ENCODE results near the gene DNAI1.

DNAI1 gene

DNA sequence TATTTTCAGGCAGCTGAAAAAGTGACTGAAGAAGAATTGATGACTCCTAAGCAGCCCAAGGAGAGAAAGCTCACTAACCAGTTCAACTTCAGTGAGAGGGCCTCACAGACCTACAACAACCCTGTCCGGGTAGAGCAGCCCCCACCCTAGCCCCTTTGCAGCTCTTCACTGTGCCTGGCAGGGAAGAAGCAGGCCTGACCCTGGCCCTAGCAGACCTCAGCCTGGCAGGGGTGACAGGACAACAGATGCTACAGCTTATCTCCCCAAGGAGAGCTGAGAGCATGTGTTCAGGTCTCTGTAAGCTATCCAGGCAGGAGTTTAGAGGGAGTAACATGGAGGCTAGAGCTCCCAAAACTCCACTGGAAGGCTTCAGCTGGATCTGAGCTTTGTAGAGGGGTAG is 31.8 kb downstream of the DNAI1 start:
- DNase-seq (ENCODE audit: low read depth in 2 of 2) = no peak

GRCh38 chr9:34490760-34491159 is 32.2 kb downstream of the DNAI1 start:
- DNase-seq (ENCODE audit: low read depth in 2 of 2) = no peak

DNA sequence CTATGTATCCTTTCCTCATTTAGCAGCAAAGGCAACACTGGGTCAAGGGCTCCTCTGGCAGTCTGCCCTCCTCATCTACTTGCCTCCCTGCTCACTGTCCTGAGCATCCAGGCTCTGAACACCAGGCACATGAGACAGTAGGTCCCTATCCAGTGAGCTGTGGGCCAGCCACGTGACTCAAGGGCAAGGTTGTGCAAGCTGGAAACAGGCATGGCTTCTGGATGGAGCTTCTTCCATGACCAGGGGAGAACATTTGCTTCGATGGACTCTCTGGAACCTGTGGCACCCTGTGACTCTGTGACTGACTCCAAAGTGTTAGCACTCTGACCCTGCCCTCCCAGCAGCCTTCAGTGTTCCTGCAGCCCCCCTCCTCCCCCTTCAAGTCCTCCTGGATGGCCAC is 33.0 kb downstream of the DNAI1 start:
- DNase-seq (ENCODE audit: low read depth in 2 of 2) = no peak

DNA sequence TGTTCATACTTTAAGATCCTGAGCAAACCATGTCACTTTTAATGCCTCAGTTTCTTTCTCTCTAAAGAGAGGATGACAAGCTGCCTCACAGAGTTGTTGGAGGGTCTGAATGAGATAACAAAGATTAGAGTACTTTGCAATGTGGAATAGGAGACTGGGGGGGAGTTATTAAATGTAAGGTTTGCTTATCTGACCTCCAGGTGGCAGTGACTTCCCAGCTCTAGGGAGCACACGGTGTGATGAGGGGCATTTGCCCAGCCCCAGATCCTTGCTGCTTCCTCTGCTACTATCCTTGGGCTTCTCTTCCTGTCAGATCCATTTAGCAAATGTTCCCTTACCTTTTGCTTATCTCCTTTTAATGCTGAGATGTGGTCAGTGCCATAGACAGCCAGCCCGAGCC is 33.4 kb downstream of the DNAI1 start:
- DNase-seq (ENCODE audit: low read depth in 2 of 2) = no peak

GRCh38 chr9:34493972-34494535 is 35.4 kb downstream of the DNAI1 start:
- no peak for DNase-seq (ENCODE audit: low read depth in 2 of 2)

- no peak for DNase-seq (ENCODE audit: low read depth in 2 of 2)
Observed at GRCh38 chr9:34496149-34496712, 37.6 kb downstream of the DNAI1 start.

DNA sequence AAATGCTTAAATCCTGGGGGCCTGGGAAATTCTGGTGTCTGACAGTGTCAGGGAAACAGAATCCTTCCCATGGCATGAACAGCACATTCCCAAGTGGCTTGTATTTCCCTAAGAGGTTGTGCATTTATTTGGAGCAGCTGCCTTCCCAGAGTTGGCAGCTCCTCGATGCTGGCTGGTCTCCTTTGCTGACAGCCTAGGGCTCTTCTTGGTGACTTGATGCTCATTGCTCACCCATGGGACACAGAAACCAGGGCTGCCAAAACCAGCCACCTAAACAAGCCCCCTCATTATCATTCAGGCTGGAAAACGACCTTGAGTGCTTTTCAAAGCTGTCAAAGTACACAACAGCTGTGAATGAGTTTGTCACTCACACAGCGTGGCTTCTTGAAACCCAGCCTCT is 39.9 kb downstream of the DNAI1 start:
- DNase-seq (ENCODE audit: low read depth in 2 of 2) = no peak

GRCh38 chr9:34499076-34499475 is 40.5 kb downstream of the DNAI1 start:
- DNase-seq (ENCODE audit: low read depth in 2 of 2) = no peak

DNA sequence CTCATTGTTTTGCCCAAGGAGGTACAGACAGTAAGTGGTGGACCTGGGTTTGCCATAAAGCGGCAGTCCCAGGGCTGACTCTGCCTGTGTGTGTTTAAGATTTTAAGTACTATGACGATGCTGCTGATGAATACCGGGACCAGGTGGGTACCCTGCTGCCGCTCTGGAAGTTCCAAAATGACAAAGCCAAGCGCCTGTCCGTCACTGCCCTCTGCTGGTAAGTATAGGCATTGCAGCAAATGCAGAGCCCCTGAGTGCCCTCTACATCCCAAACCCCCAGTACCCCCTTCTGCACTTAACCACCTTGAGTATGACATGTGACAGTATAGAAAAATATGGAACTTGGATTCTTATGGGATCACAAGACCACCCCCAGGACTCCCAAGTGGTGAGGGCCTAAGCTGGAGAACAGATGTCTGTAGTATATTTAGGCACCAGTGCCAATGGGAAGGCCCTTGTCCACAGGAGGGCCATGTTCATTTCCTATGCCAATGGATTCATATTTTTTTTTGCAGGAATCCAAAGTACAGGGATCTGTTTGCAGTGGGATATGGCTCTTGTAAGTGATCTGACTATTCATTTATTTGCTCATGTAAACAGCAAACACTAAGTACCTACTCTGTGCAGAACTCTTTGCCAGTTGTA is 42.1 kb downstream of the DNAI1 start:
- no peak for DNase-seq (ENCODE audit: low read depth in 2 of 2)

DNA sequence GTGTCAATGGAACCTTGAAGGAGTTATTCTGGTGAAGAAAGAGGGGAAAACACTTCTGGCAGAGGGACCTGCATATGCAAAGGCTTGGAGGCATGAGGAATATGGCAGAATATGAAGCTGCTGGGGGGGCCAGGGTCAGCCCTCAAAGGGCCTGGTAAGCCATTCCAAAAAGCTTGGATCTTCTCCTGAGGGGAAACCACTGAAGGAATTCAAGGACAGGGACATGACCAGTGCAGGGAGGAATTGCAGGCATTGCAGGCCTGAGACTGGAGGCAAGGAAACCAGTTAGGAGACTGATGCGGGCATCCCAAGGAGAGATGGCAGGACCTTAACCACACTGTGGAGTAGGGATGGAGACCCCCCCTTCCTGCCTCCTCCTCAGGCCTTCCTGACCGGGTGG is 42.8 kb downstream of the DNAI1 start:
- DNase-seq (ENCODE audit: low read depth in 2 of 2) = no peak

GRCh38 chr9:34501889-34502425 is 43.4 kb downstream of the DNAI1 start:
- no peak for DNase-seq (ENCODE audit: low read depth in 2 of 2)

DNA sequence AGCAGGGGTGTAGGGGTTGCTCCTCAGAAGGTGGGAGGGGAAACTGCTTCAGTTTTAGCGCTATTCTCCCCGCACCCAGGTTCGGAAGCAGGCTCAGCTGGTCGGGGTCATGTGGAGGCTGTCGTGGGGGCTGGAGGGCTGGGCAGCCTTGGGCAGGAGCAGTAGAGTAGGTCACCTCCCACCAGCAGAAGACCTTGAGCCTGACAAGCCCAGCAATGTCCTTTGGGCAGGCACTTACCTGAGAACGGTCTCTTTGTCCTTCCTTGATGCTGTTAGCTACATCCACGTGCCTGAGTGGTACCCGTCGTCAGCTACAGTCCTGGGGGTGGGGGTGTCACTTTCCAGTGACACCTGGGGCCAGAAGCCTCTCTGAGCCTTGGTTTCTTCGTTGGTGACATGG is 43.9 kb downstream of the DNAI1 start:
- no peak for DNase-seq (ENCODE audit: low read depth in 2 of 2)

DNA sequence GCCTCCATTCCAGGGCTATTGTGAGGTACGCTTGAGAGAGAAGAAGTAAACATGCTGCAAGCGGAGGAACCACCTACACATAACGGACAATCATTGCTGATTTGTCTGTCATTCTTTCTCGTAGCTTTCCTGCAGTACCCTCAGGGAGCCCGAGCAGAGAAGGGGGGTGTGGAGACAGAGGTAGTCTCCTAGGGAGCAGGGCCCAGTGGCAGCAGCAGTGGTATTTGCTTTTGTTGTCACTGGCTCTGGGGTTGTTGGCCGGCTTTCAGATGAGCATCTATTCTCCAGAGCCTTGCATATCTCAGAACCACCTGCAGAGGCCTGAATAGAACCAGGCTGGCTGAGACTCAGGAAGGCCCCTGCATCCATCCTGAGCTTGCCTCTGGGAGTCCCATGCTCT is 44.3 kb downstream of the DNAI1 start:
- no peak for DNase-seq (ENCODE audit: low read depth in 2 of 2)

GRCh38 chr9:34503406-34503805 is 44.8 kb downstream of the DNAI1 start:
- DNase-seq (ENCODE audit: low read depth in 2 of 2) = no peak

DNA sequence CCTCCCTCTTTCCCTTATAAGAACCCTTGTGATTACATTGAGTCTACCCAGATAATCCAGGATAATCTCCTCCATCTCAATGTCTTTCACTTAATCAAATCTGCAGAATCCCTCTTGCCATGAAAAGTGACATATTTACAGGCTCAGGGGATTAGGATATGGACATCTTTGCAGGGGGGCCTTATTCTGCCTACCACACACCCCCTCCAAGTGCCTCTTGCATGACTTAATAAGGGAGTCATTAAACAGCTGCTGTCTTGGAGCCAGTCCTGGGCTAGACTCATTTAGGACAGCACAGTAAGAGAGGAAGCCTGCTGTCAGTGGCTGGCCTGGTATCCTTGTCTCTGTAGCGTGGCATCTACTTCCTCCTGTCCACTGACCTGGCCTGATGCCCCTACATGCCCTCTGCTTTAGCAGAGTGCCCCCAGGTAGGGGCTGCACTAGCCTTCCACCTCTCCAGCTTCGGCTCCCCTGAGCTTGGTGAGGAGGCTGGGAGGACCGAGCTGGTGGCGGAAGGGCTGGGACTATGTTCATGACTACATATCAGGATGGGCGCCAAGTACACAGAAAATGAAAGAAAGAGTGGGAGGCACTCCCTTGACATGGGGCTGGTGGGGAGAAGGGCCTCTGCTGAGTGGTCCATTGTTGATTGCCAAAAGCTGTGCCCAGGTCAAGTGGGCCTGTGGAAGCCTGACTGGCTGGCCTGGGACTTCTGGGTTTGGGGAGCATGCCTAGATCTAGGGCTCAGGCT is 46.9 kb downstream of the DNAI1 start:
- no peak for DNase-seq (ENCODE audit: low read depth in 2 of 2)

DNA sequence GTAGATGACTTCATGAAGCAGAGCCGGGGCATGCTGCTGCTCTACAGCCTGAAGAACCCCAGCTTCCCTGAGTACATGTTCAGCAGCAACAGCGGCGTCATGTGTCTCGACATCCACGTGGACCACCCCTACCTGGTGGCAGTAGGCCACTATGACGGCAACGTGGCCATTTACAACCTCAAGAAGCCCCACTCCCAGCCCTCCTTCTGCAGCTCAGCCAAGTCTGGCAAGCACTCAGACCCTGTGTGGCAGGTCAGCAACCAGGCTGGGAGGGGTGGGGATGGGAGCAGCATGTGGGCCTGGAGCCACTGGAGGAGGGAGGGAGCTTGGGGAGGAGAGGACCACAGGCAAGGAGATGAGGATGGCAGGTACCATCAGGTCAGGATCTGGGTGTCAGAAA is 48.0 kb downstream of the DNAI1 start:
- no peak for DNase-seq (ENCODE audit: low read depth in 2 of 2)

- DNase-seq (ENCODE audit: low read depth in 2 of 2) = no peak
Observed at GRCh38 chr9:34507556-34507955, 49.0 kb downstream of the DNAI1 start.

GRCh38 chr9:34507966-34508365 is 49.4 kb downstream of the DNAI1 start:
- DNase-seq (ENCODE audit: low read depth in 2 of 2) = no peak

- no peak for DNase-seq (ENCODE audit: low read depth in 2 of 2)
Observed at GRCh38 chr9:34508463-34508862, 49.9 kb downstream of the DNAI1 start.

GRCh38 chr9:34508951-34509350 is 50.3 kb downstream of the DNAI1 start:
- no peak for DNase-seq (ENCODE audit: low read depth in 2 of 2)

DNA sequence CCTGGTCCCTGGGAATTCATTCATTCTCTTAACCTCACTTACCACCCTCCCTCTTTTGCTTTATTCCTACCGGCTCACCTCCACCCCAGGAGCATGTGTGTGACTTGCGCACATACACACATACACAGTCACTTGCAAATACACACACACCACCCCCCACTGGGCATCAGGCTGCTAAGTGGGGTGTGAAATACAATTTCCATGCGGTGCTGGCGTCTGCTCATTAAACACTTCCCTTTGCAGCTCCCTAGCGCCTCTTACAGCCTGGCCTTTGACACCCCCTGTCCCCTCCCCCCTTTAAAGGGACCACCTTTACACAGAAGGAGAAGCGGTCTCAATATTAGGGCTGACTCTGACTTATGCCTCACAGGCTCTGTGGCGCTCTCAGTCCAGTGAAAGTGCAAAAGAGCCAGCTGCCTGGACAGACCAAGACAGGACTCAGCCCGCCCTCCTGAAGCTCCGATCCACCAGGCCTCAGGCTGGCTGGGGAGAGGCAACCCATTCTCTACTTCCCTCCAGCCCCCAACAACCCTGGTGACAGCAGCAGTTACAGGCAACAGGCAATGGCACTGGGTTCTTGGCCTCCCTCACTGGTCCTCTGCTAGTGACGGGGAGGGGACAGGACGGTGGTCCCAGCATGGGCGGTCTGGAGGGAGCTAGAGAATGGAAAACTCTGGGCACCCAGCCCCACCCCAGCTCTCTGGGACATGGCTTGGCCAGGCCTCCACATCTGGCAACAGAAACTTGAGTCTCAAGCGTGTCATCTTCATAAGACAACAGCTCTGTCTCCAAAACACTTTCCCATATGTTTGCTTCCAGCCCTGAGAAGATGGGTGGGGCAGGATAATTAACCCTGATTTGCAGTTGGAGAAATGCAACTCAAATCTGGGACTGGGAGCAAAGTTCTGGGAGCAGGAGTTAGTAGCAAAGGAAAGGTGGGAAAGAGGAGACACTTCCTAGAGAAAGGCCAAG is 52.2 kb downstream of the DNAI1 start:
- no peak for DNase-seq (ENCODE audit: low read depth in 2 of 2)
